Middle frontal gyrus (tissue), 1 donor: ENCODE measurements around the gene MRPL36.
"Not testable (repeated sequence)": the region's sequence is repeated elsewhere in the genome, so short reads cannot be mapped to it uniquely, and the experiment has no call there.

Experiments
- DNase-seq: peaks from one replicate; pipeline ENCODE4 v3.0.0-alpha.2; 2015; ENCODE audit warnings: low spot score; ENCODE audit errors: extremely low spot score

Gene MRPL36

DNA sequence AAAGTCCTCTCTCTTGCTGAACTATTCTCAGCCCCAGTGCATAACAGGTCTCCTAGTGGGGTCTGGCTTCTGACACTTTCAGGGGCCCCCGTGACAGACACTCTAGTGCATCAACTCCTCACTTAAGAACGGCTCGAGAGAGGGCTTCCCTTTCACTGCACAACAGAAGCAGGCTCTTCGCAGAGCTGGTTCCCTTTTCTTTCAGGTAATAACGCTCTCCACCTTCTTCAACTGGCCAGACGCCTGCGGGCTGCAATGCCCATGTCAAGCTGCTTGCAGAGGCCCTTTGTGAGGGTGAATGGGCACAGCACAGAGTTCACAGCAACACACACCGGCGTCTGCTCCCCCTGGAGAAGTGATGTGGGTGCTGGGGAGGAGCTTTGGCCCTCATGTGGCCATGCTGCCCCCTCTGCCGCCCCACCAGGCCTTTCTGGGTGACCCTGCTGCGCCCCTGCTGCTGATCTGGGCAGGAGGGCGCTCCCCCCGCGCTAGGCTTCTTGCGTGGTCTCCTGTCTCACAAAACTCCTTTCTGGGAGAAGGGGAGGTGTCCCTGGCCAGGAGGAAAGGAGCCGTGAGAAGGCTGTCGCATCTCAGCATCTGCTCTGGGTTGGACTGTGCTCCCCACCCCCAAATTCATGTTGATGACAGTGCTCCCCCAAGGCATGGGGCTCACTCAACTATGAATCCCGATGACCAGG, 2.4 kb downstream of the MRPL36 start:
- DNase-seq: no peak

DNA sequence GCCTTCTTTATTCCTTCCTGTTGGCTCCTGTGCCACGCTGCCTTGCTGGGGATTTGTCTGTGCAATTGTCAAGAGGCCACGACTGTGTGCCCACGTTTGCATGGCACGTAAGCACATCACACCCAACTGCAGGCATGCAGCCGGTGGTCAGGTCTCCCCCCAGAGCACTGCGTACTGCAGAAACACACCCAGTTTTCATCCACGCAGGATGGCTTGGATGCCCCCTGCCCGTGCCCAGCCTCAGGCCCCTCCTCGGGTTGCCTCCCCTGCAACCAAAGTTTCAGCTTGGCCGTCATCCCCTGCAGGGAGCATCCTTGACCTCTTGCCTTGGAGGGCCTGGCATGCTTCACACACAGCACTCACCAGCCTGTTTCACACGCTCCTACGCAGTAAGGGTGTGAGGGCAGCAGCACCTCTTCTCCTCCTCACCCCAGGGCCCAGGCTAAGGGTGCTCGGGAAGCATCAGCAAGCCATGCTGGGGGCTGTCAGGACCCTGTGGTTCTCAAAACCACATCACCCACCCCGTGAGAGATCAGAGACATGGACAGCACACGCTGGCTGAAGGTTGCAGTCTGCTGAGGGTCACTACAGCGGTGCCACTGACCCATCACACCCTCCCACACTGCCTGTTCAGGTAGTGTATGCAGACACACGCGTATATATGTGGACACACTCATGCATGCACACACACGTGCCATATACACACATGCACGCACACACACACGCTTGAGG, 3.1 kb downstream of the MRPL36 start:
- no peak for DNase-seq

DNA sequence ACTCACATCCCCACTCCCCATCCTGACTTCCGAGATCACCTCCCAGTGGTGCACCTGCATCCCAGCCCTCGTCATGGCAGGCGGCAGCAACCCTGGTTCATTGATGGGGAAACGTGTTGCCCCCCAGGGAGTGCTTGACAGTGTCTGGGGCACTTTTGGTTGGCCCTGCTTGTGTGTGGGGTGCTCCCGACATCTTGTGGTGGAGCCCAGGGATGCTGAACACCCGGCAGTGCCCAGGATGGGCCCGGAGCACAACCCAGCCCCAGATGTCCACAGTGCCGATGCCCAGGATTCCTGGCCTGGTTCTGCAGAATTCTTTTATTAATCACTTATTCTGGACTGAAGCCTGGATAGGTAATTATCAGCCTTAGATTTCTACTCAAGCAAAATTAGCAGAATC, 3.7 kb downstream of the MRPL36 start:
- DNase-seq: no peak

DNA sequence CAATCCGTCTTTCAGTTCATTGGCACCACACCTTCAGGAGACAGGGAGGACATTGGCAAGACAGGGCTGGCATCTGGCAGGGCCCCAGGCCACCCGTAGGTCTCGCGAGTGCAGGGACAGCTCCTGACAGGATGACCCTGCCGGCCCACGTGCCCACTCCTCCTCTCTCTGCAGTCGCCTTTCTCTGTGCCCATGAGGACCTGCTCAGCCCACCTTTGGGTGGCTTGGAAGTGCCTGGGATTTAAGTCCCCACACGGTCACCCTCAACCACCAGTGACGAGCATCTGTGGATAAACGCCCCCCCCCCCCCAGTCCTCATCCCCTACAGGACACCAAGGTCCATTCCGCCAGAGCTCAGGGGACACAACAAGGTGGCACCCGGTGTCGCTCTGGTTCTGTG, 4.1 kb downstream of the MRPL36 start:
- no peak for DNase-seq

DNA sequence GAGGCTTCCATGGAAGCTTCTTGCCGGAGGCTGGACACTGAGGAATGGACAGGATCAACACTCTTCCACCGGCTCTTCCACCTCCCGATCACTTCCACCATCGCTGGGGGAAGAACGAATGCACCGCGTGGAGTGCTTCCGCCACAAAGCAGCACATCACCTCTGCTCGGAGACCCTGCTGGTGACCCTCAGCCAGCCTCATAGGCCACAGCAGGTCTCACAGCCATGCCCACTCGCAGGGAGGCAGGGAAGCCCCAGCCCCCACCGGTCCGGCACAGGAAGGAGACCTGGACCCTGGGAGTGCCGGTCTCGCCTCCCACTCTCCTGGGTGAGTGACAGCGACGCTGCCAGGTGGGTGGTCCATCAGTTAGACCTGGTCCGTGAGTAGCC, 4.7 kb downstream of the MRPL36 start:
- DNase-seq: no peak

DNA sequence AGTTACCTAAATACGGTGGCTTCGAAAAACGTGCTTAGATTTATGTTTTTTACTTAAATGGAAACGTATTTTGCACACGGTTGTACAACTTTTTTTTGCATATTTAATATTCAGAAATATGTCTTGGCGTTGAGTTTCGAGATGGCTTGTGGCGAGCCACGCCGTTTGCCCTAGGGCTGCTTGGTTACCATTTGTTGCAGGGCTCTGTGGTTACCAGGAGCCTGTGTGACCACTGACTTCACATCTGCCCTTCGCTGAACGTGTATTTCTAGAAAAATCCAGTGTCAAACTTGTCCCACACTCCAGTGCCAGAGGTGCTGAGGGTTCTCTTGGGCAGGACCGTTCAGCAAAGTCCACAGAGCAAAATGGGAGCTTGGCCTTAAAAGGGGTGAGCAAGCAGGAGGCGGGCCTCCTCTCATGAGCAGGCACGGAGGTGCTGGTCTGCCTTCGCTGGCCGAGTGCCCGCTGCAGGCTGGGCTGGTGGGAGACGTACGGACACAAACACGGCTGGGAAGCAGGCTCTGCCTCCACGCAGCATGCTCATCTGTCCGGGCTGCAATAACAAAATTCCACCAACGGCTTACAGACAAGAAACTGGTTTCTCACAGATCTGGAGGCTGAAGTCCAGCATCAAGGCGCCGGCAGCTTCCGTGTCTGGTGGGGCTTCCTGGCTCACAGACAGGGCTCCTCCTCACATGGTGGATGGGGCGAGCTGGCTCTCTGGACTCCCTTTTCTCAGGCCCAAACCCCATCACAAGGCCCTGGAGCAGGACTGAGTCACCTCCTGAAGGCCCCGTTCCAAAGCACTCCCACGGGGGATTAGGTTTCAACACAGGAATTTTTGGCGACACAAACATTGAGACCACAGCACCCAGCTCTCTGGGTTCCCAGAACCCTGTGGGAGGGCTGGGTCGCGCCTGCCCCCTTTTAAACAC, 5.4 kb downstream of the MRPL36 start:
- DNase-seq: no peak

DNA sequence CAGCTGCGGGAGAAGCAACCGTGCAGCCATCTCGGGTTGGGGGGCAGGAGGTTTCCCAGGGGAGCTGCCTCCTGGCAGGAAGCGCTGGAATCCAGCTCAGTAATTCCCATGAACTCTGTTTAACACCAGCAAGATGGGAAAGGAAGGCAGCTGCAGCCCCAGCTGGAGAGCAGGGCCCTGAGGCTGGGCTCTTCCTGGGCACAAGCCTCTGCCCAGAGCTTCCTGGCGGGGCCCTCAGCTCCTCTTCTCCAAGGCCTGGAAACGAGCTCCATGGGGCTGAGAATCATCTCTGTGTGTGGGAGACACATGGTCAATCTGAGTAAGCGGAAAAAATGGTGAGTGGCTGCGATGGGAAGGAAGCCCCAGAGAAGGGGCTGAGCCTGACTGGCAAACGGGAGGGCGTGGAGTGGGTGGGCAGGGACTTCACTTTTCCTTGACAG, 6.3 kb downstream of the MRPL36 start:
- DNase-seq: no peak

DNA sequence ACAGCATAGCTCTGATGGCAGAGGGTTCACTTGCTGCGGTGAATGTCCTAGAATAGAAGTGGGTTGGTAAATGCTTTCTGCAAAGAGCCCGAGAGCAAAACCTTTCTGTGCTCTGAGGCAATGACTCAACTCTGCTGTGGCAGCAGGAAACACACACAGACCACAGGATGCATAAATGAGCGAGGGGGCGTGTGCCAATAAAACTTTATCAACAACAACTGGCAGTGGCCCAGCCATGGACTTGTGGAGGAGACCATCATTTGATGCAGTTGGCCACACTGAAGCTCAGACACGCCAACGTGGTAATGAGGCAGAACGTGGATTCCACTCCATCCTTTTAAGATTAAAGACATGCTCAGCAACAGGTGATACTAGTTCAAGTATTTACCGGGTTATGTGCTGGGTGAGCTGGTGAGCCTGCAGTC, 6.8 kb downstream of the MRPL36 start:
- no peak for DNase-seq

DNA sequence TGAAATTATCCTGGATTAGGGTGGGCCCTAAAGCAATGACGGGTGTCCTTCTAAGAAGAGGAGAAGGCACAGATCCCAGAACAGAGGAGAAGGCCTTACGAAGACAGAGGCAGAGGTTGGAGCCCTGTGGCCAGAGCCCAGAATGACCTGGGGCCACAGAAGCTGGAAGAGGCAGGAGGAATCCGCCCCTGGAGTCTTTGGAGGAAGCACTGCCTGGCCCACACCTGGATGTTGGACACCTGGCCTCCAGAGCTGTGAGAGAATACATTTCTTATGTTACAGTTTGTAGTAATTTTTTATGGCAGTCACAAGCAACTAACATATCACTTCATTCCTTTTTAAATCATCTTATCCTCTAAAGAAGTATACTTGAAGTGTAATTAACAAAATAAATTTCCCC, 8.5 kb downstream of the MRPL36 start:
- DNase-seq: no peak

DNA sequence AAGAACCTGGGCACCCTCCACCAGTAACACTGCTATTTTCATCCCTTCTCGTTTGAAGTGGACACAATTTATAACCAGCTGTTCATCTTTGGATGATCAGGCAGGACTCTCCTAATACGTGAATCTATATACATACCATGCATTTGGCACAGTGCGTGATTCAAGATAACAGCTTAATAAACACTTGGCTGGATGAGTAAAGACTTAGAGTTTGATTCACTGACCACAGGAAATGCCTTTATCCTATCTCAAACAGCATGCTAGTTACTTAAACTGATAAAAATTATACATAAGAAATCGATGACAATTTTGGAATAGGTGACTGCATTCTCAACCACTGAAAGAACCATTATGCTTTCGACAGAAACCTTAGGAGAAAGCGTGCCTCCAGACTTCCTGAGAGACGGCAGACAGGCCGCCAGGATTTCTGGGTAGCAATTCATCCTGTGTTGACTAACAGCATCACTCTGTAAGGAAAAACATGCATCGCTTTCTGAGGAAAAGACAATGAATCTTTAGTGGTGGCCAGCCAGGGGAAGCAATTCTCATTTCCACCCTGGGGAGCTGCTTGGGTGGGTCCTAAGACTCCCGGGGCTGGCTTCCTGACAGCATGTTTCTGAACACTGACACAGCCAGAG, 9.7 kb downstream of the MRPL36 start:
- no peak for DNase-seq

DNA sequence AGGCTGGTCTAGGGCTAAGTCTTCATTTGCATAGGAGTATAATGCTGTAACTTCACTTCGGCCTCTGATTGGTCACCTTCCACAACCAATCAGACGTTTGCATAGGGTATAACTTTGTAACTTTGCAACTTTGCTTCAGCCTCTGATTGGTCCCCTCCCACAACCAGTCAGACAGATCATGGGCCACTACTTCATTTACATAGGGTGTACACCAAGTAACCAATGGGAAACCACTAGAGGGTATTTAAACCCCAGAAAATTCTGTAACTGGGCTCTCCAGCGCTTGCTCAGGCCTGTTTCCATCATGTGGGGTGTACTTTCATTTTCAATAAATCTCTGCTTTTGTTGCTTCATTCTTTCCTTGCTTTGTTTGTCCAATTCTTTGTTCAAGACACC, 10.2 kb downstream of the MRPL36 start:
- DNase-seq: not testable (repeated sequence)

DNA sequence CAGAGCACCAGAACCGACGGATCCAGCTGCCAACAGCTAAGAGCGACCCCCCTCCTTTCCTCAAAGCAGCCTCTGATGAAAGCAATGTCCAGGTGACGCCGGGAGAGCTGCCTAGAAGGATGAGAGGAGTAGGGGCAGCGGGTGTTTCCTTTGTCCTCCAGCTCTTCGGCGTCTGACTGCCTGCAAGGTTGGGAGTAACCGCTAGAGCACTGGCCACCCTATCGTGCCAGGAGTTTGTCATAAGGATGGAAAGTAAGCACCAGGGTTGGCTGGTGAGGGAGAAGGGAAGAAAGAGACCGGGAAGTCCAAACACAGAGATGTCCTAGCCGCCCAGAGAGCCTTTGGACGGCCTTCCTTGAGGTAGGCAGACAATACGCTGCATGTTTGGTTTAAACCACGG, 10.8 kb downstream of the MRPL36 start:
- DNase-seq: no peak

DNA sequence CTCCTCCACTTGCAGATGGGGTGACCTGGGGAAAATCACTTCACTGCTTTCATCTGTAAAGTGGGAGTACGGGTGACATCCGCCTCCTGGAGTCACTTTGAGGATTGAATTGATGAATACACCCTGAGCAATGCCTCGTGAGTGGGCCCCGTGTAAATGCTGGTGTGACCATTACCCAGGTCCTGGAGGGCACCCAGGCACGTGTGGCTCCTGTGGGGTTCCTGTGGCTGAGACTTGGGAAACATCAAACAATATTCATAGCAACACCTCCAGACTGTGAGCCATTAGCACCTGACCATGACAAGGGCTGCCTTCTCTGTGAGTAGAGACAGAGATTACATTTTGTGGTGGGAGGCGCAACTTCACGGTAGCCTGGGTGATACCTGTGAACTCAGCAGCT, 11.4 kb downstream of the MRPL36 start:
- no peak for DNase-seq

DNA sequence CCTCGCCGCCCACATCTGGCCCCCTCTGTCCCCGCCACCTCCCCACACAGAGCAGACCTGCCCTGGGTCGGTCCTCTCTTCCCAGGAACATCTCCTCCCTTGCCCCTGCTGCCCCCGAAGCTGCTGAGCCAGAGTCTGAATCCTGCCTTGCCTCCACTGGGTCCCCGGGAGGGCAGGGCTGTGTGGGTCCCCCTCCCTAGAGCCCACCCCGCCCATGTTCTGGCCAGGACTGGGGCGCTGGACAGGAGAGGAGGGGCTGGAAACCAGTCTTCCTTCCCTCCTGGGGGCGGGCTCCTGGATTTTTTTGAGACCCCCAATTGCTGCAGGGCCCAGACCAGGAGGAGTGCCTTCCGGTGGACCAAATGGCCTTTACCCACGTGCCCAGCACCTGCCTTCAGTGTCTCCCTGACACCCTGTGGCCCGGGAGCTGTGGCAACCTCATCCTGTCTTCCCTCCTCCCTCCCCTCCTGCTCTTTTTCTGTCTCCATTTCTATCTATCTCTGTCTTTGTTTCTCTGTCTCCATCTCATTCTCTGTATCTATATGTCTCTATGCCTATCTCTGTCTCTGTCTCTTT, 12.1 kb downstream of the MRPL36 start:
- no peak for DNase-seq

DNA sequence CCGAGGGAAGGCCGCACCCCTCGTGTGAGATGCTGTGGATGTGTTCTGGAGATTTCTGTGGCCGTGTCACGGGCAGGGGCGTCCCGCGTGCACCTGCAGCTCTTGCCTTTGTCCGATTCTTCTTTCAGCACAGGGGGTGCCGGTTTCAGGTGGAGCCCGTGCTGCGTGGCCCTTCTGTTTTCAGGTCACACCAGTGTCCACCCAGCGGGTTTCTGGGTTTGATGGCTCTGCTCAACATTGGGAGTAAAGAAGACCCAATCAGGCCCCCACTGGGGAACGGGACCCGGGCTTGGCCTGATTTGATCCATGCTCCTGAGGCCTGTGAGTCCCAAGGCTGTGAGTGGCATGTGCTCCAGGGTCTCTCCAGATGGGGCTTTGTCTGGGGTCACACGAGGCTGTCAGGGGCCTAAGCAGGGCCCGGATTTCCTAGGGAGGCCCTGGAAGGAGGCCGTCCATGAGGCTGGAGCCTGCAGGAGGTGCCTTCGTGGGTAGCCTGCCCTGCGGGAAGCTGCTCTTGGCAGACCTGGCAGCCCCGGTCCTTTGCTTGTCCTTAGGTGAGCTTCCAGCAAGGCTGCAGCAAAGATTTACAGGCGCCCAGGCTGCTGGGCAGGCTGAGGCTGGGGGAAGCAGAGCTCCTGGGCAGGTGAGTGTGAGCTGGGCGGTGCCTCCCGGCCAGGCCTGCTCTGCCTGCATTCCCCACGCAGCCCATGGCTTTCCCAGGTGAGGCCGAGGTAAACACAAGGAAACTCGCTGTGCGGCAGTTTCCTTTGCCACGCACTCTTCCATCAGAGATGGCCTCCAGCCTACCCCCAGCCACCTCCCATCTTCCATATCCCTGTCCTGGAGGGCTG, 12.8 kb downstream of the MRPL36 start:
- DNase-seq: no peak

DNA sequence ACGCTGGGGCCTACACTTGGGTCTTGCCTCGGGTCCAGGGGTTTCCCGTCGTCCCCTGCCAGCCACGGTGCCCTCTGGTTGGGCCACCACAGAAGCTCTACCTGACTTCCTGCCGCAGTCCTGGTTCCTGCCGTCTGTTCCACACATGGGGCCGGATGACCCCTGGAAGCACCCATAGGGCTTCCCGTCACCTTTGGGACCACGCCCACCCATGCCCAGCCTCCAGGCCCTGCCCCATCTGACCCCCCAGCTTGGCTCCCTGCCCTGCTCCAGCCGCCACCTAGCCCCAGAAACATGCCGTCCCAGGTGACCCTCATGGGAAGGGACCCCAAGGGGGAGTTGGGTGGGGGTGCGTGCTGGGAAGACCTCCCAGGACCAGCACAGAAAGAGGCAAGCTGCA, 13.7 kb downstream of the MRPL36 start:
- DNase-seq: no peak

DNA sequence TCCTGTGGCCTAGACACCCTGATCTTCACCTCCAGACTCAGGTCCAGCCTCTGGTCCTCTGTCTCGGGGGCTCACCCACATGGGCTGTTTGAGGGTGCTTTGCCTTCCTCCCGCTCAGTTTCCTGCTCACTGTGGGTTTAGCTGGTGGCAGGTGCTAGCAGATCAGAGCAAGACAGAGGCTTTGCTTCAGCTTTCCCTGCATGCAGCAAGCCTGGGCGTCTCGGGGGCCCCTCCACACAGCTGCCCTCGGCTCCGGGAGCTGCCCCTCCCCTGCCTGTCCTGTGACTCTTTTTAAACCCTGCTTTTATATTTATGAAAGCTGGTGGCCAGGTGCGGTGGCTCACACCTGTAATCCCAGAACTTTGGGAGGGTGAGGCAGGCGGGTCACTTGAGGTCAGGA, 14.6 kb downstream of the MRPL36 start:
- DNase-seq: no peak

DNA sequence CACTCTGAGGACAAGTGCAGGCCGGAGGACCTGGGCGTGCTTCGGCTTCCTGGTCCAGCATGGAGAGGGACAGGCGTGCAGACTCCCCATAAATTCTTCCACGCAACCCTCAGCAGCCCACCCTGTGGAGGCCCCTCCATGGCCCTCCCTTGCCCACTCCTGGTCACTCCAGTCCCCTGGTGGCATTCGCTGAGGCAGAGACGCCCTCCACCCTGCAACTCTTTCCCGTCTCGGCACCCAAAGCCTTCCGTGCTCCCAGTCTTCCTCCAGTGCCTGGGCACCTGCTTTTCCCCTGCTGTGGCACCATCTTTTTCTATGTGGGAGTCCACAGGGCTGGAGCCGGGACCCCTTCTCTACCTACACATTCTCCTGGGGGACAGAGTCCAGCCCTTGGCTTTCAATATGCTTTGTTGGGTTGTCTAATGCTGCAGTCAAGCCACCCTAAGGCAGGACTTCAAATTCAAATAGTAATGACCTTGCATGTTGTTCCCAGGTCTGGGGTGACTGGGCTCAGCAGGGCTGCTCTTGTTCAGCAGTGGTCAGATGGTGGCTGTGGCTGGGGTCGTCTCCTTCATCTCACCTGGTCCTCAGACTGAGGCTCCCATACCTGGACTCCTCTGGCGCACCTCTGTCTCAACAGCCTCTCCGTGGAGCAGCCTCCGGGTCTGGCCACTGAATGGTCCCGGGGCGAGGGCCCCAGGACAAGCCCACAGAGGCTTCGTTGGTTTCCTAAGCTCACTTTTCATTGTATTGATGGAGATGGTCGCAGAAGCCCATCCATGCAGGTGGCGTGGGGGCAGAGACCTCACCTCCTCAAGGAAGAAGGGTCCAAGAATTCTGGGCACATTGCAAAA, 15.2 kb downstream of the MRPL36 start:
- DNase-seq: no peak

DNA sequence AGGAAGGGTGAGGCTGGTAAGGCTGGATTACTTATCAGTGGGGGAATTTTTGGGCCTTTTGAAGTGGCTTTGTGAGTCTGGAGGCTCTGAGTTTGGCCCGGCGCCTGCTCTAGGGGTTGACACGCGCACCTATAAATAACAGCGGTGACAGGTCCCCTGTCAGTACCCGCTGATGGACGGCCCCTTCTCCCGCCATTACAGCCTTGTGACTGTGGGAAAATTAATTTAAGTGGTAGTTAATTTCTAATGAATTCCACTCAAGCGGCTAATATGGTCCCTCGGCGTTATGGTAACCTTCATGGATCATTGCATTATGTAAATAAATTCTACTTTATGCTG, 16.5 kb downstream of the MRPL36 start:
- no peak for DNase-seq
